Activated naive CD8-positive, alpha-beta T cell treated with anti-CD3 and anti-CD28 coated beads, Interleukin-2, amount 50 U/mL, for 24 hours (primary cell): ENCODE results near the gene TCP11.

Experiments used
- ATAC-seq: fragments of 150-1000 bp; cut with Tn5 transposase; one replicate; pipeline ENCODE4 v1.10.0; 2021
- DNase-seq: peaks from one replicate; pipeline ENCODE4 v3.0.0; 2021
- H3K27ac Mint-ChIP-seq: one replicate; pipeline ENCODE4 v1.8.0; 2021; ENCODE audit warnings: mild to moderate bottlenecking, mixed read lengths
- H3K27me3 Mint-ChIP-seq: one replicate; pipeline ENCODE4 v1.8.0; 2021; ENCODE audit warnings: mixed read lengths
- H3K36me3 Mint-ChIP-seq: one replicate; pipeline ENCODE4 v1.8.0; 2021; ENCODE audit warnings: low read depth, mixed read lengths
- H3K4me1 Mint-ChIP-seq: one replicate; pipeline ENCODE4 v1.8.0; 2021; ENCODE audit warnings: mixed read lengths
- H3K4me3 Mint-ChIP-seq: one replicate; pipeline ENCODE4 v1.8.0; 2021; ENCODE audit warnings: mild to moderate bottlenecking, moderate library complexity, mixed read lengths
- H3K9me3 Mint-ChIP-seq: one replicate; pipeline ENCODE4 v1.8.0; 2021; ENCODE audit warnings: mixed read lengths

TCP11 gene

DNA sequence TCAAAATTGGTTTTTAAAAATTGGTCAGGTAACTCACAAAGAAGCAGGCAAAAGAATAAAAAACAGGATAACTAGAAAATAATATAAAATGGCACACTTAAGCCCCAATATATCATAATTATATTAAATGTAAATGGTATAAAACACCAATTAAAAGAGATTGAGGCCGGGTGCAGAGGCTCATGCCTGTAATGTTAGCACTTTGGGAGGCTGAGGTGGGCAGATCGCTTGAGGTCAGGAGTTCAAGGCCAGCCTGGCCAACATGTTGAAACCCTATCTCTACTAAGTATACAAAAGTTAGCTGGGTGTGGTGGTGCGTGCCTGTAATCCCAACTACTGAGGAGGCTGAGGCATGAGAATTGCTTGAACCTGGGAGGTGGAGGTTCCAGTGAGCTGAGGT lies 36.1 kb downstream of the TCP11 start:
- Mint-ChIP-seq H3K4me1 (no peaks in the 10 kb centered on the region), H3K9me3 (no peaks in the 10 kb centered on the region), H3K4me3 (no peak overlapping the region), H3K27ac (no peak overlapping the region), H3K36me3 (no peaks in the 10 kb centered on the region), H3K27me3 (no peaks in the 10 kb centered on the region)
- no peak for DNase-seq
- no peak for ATAC-seq

DNA sequence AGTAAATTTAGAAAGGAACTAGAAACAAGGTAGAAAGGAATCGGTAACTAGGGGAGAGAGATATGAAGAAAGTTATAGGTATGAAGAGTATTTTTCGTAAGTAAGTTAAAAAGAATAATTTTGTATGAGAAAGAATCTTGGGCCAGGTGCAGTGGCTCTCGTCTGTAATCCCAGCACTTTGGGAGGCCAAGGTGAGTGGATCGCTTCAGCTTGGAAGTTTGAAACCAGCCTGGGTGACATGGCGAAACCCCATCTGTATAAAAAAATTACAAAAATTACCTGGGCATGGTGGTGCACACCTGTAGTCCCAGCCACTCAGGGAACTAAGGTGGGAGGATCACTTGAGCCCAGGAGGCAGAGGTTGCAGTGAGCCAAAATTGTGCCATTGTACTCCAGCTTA lies 42.0 kb downstream of the TCP11 start:
- H3K9me3 Mint-ChIP-seq: no peaks in the 10 kb centered on the region
- H3K4me1 Mint-ChIP-seq: no peaks in the 10 kb centered on the region
- H3K4me3 Mint-ChIP-seq: no peak overlapping the region
- no peaks in the 10 kb centered on the region for H3K36me3 Mint-ChIP-seq
- H3K27me3 Mint-ChIP-seq: no peaks in the 10 kb centered on the region
- H3K27ac Mint-ChIP-seq: no peak overlapping the region
- DNase-seq (no peak), ATAC-seq (no peak)

DNA sequence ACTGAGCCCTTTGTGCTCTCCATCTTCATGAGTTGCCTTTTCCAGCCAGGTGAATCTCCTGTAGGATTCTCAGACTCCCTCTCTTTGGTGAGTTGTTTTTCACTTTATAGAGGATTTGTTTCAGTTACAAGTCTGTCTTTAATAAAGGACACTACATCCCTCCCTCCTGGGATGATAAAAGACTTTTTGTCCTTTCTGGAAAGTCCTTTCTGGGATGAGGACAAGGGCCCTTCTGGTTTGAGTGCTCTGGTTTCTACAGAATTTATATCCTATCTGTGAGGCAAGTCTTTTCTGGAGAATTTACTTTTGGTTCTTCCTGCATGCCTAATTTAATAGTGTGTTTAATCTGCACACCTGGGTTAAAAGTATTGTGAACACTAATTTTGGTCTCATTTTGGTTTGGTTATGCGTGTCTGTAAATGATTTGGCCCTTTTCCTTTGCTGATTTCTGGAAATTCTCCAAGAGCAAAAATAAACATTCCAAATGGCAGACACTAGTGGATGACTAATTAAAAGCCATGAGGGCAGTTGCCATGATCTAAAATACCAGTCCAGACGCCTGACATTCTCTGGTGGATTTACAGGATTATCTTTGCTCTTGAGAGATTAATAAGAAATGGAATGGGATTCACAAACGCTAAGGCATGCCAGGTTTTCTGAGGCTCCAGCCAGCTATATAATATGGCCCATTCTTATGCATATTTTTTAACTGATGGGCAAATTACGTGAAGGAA lies 44.8 kb downstream of the TCP11 start:
- Mint-ChIP-seq H3K27ac (no peak overlapping the region), H3K4me1 (no peaks in the 10 kb centered on the region), H3K36me3 (no peaks in the 10 kb centered on the region), H3K4me3 (no peak overlapping the region), H3K9me3 (no peaks in the 10 kb centered on the region), H3K27me3 (no peaks in the 10 kb centered on the region)
- DNase-seq: no peak
- ATAC-seq: no peak

DNA sequence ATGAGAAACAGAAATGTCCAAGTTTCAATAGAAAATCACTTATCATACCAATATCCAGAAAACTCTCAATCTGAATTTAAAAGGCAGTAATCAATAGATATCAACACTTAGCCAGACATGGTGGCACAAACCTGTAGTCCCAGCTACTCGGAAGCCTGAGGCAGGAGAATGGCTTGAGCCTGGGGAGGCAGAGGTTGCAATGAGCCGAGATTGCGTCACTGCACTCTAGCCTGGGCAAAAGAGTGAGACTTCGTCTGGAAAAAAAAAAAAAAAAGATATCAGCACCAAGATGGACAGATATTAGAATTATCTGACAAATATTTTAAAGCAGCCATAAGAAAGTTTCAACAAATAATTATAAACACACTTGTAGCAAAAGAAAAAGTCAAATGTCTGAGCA lies 47.0 kb downstream of the TCP11 start:
- no peaks in the 10 kb centered on the region for H3K36me3 Mint-ChIP-seq
- H3K27me3 Mint-ChIP-seq: no peaks in the 10 kb centered on the region
- H3K4me3 Mint-ChIP-seq: no peak overlapping the region
- no peaks in the 10 kb centered on the region for H3K4me1 Mint-ChIP-seq
- ATAC-seq (no peak), DNase-seq (no peak)
- H3K27ac Mint-ChIP-seq: no peak overlapping the region
- no peaks in the 10 kb centered on the region for H3K9me3 Mint-ChIP-seq

DNA sequence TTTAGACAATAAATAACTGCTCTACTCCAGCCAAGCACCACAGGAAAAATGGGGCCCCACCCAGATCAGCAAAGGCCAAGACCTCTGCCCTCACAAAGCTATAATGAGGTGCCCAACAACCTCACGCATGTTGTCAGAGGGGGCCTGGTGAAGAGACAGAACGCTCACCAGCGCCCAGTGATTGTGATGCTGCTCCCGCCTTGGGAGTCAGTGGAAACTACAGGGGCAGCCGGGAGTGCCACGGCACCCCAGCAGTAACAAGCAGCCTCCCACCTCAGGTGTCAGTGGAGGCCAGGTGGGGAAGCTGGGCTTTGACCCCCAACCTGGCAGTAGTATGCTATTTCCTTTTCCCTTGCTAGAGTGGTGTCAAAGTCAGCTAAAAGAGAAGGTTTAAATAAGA lies 47.4 kb downstream of the TCP11 start:
- Mint-ChIP-seq H3K4me1 (no peaks in the 10 kb centered on the region), H3K9me3 (no peaks in the 10 kb centered on the region), H3K27me3 (no peaks in the 10 kb centered on the region), H3K36me3 (no peaks in the 10 kb centered on the region), H3K4me3 (no peak overlapping the region), H3K27ac (no peak overlapping the region)
- ATAC-seq (no peak), DNase-seq (no peak)

DNA sequence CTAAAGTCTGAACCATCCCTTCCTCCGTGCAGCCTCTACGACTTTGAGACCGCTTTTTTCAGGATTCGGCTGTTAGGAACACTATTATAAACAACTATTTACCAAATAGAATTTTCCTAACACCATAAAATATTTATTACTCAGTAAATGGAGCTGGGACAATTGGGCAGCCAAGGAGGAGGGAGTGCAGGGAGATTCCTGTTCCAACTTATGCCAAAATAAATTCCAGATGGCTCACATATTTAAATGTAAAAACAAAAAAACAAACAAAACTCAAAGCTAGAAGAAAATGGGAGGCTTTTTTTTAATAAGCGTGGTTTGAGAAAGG lies 48.1 kb downstream of the TCP11 start:
- Mint-ChIP-seq H3K36me3 (no peaks in the 10 kb centered on the region), H3K27ac (no peak overlapping the region), H3K27me3 (no peaks in the 10 kb centered on the region), H3K4me1 (no peaks in the 10 kb centered on the region), H3K4me3 (no peak overlapping the region), H3K9me3 (no peaks in the 10 kb centered on the region)
- no peak for DNase-seq
- ATAC-seq: no peak

DNA sequence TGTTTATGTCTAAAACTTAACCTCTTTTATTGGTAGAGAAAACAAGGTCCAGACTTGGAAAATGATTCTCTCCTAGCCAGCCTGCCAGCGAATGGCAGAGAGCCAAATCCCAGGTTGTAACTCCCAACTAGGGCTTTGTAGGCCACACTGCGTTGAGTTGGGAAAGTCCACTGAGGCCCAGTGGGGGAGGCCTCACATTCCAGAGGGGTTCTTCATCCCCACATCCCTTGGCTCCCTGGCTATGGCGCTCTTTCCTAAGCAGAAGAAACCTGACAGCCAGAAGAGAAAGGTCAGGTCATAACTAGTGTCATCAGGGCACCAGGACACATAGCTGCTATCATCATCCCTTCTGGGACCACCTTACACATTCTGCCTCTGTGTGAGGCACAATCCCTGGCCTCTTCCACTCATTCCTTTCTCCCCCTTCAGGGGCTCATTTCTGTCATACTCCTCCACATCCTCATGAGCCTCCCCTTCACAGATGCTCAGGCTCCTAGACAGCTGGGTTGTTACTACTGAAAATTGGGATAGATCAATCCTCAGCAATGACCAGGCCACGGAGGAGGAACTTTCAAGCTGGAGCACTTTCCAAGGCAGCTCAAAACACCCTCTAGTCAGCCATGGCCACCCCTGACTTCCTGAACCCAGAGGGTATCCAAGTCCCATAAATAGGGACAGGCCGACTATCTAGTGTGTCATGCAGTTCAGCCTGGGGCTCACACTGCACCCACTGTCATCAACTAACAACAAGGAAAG lies 48.6 kb downstream of the TCP11 start:
- ATAC-seq (no peak), DNase-seq (no peak)
- Mint-ChIP-seq H3K4me1 (no peaks in the 10 kb centered on the region), H3K27me3 (no peaks in the 10 kb centered on the region), H3K36me3 (no peaks in the 10 kb centered on the region), H3K9me3 (no peaks in the 10 kb centered on the region), H3K4me3 (no peak overlapping the region), H3K27ac (no peak overlapping the region)

DNA sequence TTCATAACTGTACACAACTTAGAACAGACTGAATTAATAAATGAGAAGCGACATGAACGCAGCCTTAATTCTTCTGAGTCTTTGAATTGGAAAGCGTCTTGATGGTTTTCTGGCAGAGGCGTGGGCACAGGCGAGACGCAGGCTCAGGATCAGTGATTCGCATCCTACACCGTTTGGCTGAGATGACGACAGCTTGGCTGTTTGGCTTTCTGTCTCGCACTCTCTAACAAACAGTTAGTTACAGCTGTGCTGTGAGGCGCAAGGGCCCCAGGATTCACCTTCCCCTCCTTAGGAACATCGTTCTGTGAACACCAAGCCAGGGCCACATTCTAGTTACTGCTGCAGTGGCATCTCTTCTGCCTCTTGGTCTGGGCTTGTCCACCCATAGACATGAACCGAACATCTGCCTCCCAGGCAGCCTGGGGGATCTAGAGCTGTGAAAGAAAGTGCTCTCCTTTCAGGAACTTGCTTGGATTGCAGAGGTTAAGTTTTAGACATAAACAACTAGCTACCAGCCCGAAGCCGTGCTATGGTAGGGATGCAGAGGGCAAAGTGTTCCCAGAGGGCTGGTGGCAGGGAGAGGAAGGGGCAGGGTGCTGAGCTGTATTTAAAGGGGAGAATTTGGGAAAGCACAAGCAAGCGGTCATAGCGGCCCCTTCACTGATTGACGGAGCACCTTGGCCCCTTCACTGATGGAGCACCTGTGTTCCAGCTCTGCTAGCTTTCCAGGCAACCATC lies 49.6 kb downstream of the TCP11 start:
- Mint-ChIP-seq H3K4me1 (no peaks in the 10 kb centered on the region), H3K27ac (no peak overlapping the region), H3K9me3 (no peaks in the 10 kb centered on the region), H3K4me3 (no peak overlapping the region), H3K36me3 (peaks cover 3% of the 10 kb centered on the region), H3K27me3 (no peaks in the 10 kb centered on the region)
- ATAC-seq (no peak), DNase-seq (no peak)

DNA sequence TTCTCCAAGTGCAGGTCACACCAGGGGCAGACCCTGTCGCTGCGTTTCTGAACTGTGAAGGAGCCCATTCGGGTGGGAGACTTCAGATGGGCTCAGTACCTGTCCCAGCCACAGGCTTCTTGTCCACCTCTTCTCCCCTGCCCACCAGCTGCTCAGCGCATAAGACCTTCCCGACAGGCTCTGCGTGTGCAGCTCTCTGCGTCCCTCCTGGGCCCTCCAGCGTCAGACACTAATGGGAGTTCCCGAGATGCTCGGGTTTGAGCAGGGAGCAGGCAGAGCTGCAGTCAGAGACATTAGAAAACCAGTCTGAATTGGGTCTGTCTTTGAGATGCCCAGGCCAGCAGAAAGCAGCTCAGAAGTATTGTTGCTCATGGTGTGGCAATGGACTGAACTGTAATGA lies 50.4 kb downstream of the TCP11 start:
- H3K9me3 Mint-ChIP-seq: no peaks in the 10 kb centered on the region
- no peak overlapping the region for H3K4me3 Mint-ChIP-seq
- peaks cover 4% of the 10 kb centered on the region for H3K36me3 Mint-ChIP-seq
- no peak for ATAC-seq
- no peaks in the 10 kb centered on the region for H3K27me3 Mint-ChIP-seq
- H3K27ac Mint-ChIP-seq: no peak overlapping the region
- no peaks in the 10 kb centered on the region for H3K4me1 Mint-ChIP-seq
- DNase-seq: no peak

DNA sequence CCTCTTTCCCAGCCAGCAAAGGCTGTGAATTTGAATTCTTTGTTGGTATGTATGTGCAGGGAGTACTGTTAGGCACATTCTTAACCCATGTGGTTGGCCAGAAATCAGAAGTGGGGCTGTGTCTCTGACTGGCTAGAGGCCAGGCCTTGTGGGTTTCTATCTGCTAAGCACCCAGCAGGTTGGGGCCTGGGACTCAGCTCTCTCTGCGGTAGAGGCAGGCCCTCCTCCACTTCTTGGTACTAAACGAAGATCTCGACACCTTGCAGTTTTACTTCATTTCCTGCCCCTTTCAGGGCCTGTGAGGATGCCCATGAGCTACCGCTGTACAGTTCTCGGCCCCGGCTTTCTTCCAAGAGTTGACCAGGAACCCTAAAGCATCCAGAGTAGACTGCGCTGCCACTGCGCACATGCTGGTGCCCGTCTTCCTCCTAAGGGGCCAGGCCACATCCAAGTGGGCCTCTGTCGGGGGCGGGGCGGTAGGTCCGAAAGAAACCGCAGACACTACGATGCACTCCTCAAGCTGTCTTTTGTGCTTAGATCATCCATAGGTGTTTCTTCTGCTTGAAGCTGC lies 51.1 kb downstream of the TCP11 start:
- ATAC-seq: no peak

DNA sequence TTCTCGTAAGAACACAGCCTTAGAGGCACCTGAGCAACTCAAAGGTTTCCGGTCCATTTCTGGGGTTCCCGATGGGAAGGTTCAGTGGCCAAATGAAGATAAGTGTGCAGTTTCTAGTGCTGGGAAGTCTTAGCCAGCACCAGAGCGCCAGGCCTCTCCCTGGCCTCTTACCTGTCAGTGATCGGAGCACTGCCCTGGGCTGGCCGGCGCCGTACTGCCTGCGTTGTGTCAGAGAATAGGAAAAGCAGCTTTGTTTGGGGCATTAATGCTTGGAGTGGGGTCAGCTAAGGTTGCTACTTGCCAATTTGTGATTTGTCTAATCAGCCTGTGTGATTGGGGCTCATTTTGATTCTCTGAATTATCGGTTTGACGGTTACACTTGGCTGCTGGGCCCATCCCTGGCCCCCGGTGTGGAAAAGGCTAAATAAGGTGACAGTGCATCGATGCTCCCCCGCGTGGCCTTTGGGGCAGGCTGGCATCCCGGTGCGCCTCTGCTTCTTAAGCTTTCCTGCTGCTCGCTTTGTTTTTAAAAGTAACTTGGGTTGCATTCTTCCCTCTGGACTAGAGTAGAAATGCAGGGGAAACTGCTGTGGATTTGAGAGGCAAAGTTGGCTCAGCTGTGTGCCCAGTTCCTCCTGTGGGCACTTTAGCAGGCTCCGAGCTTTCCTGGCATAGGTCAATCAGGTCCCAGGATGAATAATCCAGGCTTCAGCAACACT lies 51.8 kb downstream of the TCP11 start:
- ATAC-seq (no peak), DNase-seq (no peak)
- H3K4me1 Mint-ChIP-seq: no peaks in the 10 kb centered on the region
- no peaks in the 10 kb centered on the region for H3K9me3 Mint-ChIP-seq
- no peak overlapping the region for H3K4me3 Mint-ChIP-seq
- H3K27me3 Mint-ChIP-seq: no peaks in the 10 kb centered on the region
- no peak overlapping the region for H3K27ac Mint-ChIP-seq
- peaks cover 4% of the 10 kb centered on the region for H3K36me3 Mint-ChIP-seq

More for the DNA sequence above, 51.1 kb downstream of the TCP11 start:
- Mint-ChIP-seq H3K4me3 (no peak overlapping the region), H3K9me3 (no peaks in the 10 kb centered on the region), H3K27me3 (no peaks in the 10 kb centered on the region), H3K4me1 (no peaks in the 10 kb centered on the region), H3K36me3 (peaks cover 4% of the 10 kb centered on the region), H3K27ac (no peak overlapping the region)
- DNase-seq: no peak

DNA sequence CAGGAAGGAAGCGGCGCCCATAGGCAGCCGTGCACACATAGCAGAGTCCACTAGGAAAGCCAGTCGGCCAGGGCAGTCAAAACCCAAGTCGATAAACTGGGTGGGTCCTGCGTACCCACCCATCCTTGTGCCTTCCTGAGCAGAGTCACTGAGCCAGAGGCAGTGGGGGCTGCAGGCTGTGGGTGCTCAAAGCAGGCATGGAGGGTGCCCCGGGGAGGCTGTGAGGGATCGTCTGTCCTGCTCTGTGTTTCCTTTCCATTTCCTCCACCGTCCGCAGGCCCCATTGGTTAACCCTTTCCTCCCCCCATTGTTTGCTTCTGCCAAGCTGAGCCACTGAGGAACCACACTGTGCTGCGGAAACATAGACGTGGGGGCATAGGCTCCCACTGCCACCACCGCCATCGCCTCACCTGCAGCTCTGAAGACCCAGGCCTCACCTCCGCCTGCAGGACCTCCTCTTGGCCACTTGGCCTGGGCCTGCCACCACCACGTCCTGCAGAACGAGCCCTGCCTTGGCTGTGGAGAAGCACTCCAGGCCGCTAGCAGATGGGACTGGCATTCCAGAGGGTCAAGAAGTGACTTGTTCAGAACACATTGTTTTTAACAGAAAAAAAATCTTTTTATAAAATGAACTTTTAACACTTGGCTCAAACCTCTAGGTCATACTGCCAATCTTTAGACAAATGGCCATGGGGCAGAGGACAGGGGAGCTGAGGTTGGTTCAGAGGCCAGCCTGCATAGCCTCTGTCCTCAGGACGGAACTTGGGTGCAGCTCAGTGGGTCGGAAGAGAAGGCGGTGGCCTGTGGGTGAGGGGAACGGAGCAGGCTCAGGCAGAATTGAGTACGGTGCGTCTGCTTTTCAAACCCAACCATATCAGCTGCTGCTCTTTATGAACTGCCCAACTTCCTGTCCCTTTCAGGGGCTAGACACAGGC lies 52.6 kb downstream of the TCP11 start:
- no peaks in the 10 kb centered on the region for H3K9me3 Mint-ChIP-seq
- ATAC-seq (no peak), DNase-seq (no peak)
- no peak overlapping the region for H3K4me3 Mint-ChIP-seq
- no peak overlapping the region for H3K27ac Mint-ChIP-seq
- H3K4me1 Mint-ChIP-seq: no peaks in the 10 kb centered on the region
- peaks cover 8% of the 10 kb centered on the region for H3K36me3 Mint-ChIP-seq
- no peaks in the 10 kb centered on the region for H3K27me3 Mint-ChIP-seq

DNA sequence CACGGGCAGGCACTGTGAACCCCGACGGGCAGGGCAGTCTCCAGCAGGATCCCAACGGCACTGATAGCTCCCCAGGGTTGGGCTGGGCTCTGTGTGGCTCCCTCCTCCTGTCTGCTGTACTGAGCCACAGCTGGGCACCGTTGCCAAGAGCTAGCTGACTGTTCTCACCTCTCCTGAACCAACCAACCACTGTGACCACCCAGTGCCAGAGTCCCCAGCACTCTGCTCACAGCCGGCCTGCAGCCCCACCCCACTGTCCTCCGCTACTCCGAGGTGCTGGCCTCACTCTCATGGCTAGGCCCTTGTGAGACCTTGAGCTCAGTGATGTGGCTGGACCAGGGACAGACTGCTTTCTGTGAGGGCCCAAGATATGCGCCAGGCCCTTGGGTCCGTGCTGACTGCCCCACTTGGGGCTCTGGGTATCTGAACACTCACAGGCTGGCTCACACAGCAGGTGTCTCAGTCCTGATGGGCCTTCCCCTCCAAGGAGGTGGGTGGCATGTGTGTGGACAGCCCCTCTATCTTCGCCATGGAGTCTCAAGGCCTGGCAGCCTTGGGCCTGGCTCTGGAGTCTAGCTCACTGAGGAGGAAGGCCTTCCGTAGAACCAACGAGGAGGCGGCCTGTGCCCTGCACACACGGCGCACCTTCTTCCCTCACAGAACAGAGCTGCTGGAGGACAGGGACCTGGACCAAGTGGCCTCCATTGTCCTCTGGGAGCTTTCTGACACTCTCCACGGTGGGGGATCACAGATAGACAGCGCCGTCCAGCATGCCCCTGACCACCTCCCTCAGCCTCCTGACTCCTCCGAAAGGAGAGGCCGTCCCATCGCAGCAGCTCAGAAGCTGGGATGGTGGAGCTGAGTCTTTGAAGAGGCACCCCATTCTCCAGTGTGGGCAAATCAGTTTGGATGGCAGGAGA lies 53.5 kb downstream of the TCP11 start:
- Mint-ChIP-seq H3K36me3 (peaks cover 8% of the 10 kb centered on the region), H3K4me1 (no peaks in the 10 kb centered on the region), H3K27me3 (no peaks in the 10 kb centered on the region), H3K9me3 (no peaks in the 10 kb centered on the region), H3K4me3 (no peak overlapping the region), H3K27ac (no peak overlapping the region)
- ATAC-seq (no peak), DNase-seq (no peak)
